NK-92 (cell line): Measurements from ENCODE around the gene NPAS2.

Experiments used
- DNase-seq: peaks from one replicate; lab custom pipeline; 2025; ENCODE audit not compliant: unreplicated experiment; lab: John Stamatoyannopoulos, UW

The NPAS2 gene

GRCh38 chr2:101040072-101040471, 220.1 kb downstream of the NPAS2 start:
- DNase-seq = no peak

DNA sequence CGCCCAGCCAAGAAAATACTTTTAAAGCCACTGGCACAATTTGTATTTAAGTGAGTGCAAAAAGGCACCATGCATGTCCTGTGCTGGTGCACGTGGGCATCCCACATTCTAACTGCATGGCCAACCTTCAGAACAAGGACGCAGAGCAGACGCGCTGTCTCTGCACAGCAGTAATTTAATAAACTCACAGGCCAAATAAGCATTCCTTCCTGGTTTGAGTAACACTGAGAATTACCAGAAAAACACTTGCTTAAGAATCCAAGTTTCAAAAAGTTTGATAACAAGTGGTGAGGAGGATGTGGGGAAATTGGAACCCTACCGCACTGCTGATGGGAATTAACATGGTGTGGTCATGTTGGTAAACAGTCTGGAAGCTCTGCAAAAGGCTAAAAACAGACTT, 220.8 kb downstream of the NPAS2 start:
- DNase-seq = no peak

- no peak for DNase-seq
Measured at GRCh38 chr2:101041413-101041812, 221.5 kb downstream of the NPAS2 start.

- DNase-seq = no peak
Measured at GRCh38 chr2:101045330-101045729, 225.4 kb downstream of the NPAS2 start.
